Ascending aorta (tissue), 2 donors: ENCODE measurements around the gene SCN10A. TPM values are rescaled to one million over a fixed set of nuclear protein-coding genes. Genes with fewer than 3 reads are reported as not detected.

Experiments
- DNase-seq, 2 donors: peaks; one replicate each; pipeline ENCODE4 v3.0.0-alpha.2; 2019; ENCODE audit warnings: low spot score in 2 of 2
- H3K27ac ChIP-seq, 2 donors: fragments of 200-600 bp; sonication (generic); one replicate each; pipeline ENCODE4 v1.5.1; 2016 to 2017; ENCODE audit warnings: mild to moderate bottlenecking in 1 of 2
- H3K27me3 ChIP-seq: fragments of 200-600 bp; sonication (generic); one replicate; pipeline ENCODE4 v1.5.1; 2017
- H3K36me3 ChIP-seq, 2 donors: fragments of 200-600 bp; sonication (generic); one replicate each; pipeline ENCODE4 v1.5.1; 2016
- H3K4me1 ChIP-seq, 2 donors: fragments of 200-600 bp; sonication (generic); one replicate each; pipeline ENCODE4 v1.5.1; 2016 to 2017; ENCODE audit warnings: mild to moderate bottlenecking in 1 of 2
- H3K4me3 ChIP-seq, 2 donors: fragments of 200-600 bp; sonication (generic); one replicate each; pipeline ENCODE4 v1.5.1; 2016 to 2017; ENCODE audit warnings: mild to moderate bottlenecking in 1 of 2
- H3K9me3 ChIP-seq, 2 donors: fragments of 200-600 bp; sonication (generic); one replicate each; pipeline ENCODE4 v1.5.1; 2016
- CTCF ChIP-seq, 3 experiments: fragments of 200-600 bp in 2 of 3; fragments of 450-650 bp in 1 of 3; sonication (generic) in 2 of 3; IDR thresholded peaks; one replicate each; pipeline ENCODE4 v1.5.1; 2016 to 2019; ENCODE audit warnings: antibody characterized with exemption in 3 of 3, mild to moderate bottlenecking in 1 of 3, moderate library complexity in 1 of 3
- intact Hi-C: fragments of 100-400 bp; cut with DNase I; formaldehyde crosslinking; loops from one replicate; pipeline ENCODE4 v1.15.1; 2023
- total RNA-seq: library from RNA; depleted of rRNA; stranded (reverse); fragments of >200 nt; gene quantifications from one replicate; pipeline ENCODE4 v1.1.0, GENCODE V29; 2016

SCN10A gene
- total RNA-seq, 1 donor from 2014 or later = not detected

- Histone ChIP-seq H3K36me3 (no peaks in the 10 kb centered on the region), H3K27me3 (no peaks in the 10 kb centered on the region), H3K27ac (no peak overlapping the region), H3K9me3 (no peaks in the 10 kb centered on the region), H3K4me3 (no peak overlapping the region), H3K4me1 (no peaks in the 10 kb centered on the region)
- no peak for DNase-seq
- intact Hi-C loops = no loop called here
- TF ChIP-seq CTCF (IDR thresholded peaks at IDR 0.05) = no peak
Observed at GRCh38 chr3:38706961-38707360, 109.1 kb downstream of the SCN10A start.

GRCh38 chr3:38702231-38702630, 113.8 kb downstream of the SCN10A start:
- no peak for TF ChIP-seq CTCF (IDR thresholded peaks at IDR 0.05)
- H3K36me3 ChIP-seq = no peaks in the 10 kb centered on the region
- intact Hi-C loops = no loop called here
- no peak for DNase-seq
- no peaks in the 10 kb centered on the region for H3K4me1 ChIP-seq
- H3K27me3 ChIP-seq = no peaks in the 10 kb centered on the region
- no peaks in the 10 kb centered on the region for H3K9me3 ChIP-seq
- no peak overlapping the region for H3K4me3 ChIP-seq
- H3K27ac ChIP-seq = no peak overlapping the region

- Histone ChIP-seq H3K27me3 (no peaks in the 10 kb centered on the region), H3K4me3 (no peak overlapping the region), H3K36me3 (no peaks in the 10 kb centered on the region), H3K9me3 (no peaks in the 10 kb centered on the region), H3K4me1 (no peaks in the 10 kb centered on the region), H3K27ac (no peak overlapping the region)
- no peak for DNase-seq
- no peak for TF ChIP-seq CTCF (IDR thresholded peaks at IDR 0.05)
- intact Hi-C loops = no loop called here
Observed at GRCh38 chr3:38698760-38699159, 117.3 kb downstream of the SCN10A start.

GRCh38 chr3:38698061-38698460, 118.0 kb downstream of the SCN10A start:
- DNase-seq = no peak
- Histone ChIP-seq H3K27me3 (no peaks in the 10 kb centered on the region), H3K4me3 (no peak overlapping the region), H3K9me3 (no peaks in the 10 kb centered on the region), H3K27ac (no peak overlapping the region), H3K36me3 (no peaks in the 10 kb centered on the region), H3K4me1 (no peaks in the 10 kb centered on the region)
- intact Hi-C loops = no loop called here
- TF ChIP-seq CTCF (IDR thresholded peaks at IDR 0.05) = no peak

- H3K4me1 ChIP-seq = no peaks in the 10 kb centered on the region
Observed at GRCh38 chr3:38696034-38696433, 120.0 kb downstream of the SCN10A start.

More at GRCh38 chr3:38696034-38696433, 120.0 kb downstream of the SCN10A start:
- no peak overlapping the region for H3K27ac ChIP-seq
- no peaks in the 10 kb centered on the region for H3K9me3 ChIP-seq
- H3K36me3 ChIP-seq = no peaks in the 10 kb centered on the region
- intact Hi-C loops = no loop called here
- DNase-seq = no peak
- H3K27me3 ChIP-seq = no peaks in the 10 kb centered on the region
- no peak for TF ChIP-seq CTCF (IDR thresholded peaks at IDR 0.05)
- no peak overlapping the region for H3K4me3 ChIP-seq
